Measurements from ENCODE around the gene SNX3.

The SNX3 gene

GRCh38 chr6:108209738-108210137 lies 51.1 kb downstream of the SNX3 start:
- Histone ChIP-seq H2AFZ (ENCODE audit: low read depth, low read length) (no peak overlapping the region), H4K20me1 (ENCODE audit: insufficient read depth, low read length) (no peaks in the 10 kb centered on the region), H3K79me2 (ENCODE audit: insufficient read depth, low read length) (peaks cover 2% of the 10 kb centered on the region; the same call in 1 of the 2 replicates), H3K9ac (ENCODE audit: low read depth, low read length) (no peak overlapping the region), H3K4me2 (ENCODE audit: insufficient read depth, low read length) (no peak overlapping the region), H3K27ac (ENCODE audit: low read length) (no peak overlapping the region), H3K4me1 (ENCODE audit: insufficient read depth, low read length) (no peaks in the 10 kb centered on the region), H3K27me3 (ENCODE audit: insufficient read depth, low read length, poor library complexity) (no peaks in the 10 kb centered on the region), H3K4me3 (ENCODE audit: low read depth in 1 of 2, low read length in 2 of 2) (no peak overlapping the region), H3K9me3 (ENCODE audit: insufficient read depth, low read length, severe bottlenecking) (no peaks in the 10 kb centered on the region), H3K36me3 (ENCODE audit: insufficient read depth, low read length) (peaks cover 45% of the 10 kb centered on the region)
- DNase-seq (no peak), ATAC-seq (ENCODE audit: insufficient read depth, low read depth) (no peak)
- TF ChIP-seq CTCF (IDR thresholded peaks at IDR 0.05; ENCODE audit: borderline replicate concordance, extremely low read depth, low read length, poor library complexity, severe bottlenecking) (no peak), EZH2 (IDR thresholded peaks at IDR 0.05; ENCODE audit: borderline replicate concordance, low read depth, low read length, severe bottlenecking) (no peak)

GRCh38 chr6:108207013-108207412 lies 53.8 kb downstream of the SNX3 start:
- Histone ChIP-seq H3K27ac (ENCODE audit: low read length) (no peak overlapping the region), H3K36me3 (ENCODE audit: insufficient read depth, low read length) (peaks cover 32% of the 10 kb centered on the region)

GRCh38 chr6:108203189-108204112 lies 57.4 kb downstream of the SNX3 start:
- no peaks in the 10 kb centered on the region for H3K27me3 ChIP-seq (ENCODE audit: insufficient read depth, low read length, poor library complexity)
- no peak overlapping the region for H3K4me3 ChIP-seq (ENCODE audit: low read depth in 1 of 2, low read length in 2 of 2)
- H3K9ac ChIP-seq (ENCODE audit: low read depth, low read length), result no peak overlapping the region
- H3K79me2 ChIP-seq (ENCODE audit: insufficient read depth, low read length), result no peaks in the 10 kb centered on the region
- H3K36me3 ChIP-seq (ENCODE audit: insufficient read depth, low read length), result peaks cover 5% of the 10 kb centered on the region; the same call in 1 of the 2 replicates
- no peak overlapping the region for H2AFZ ChIP-seq (ENCODE audit: low read depth, low read length)
- DNase-seq (no peak), ATAC-seq (ENCODE audit: insufficient read depth, low read depth) (no peak)
- no peaks in the 10 kb centered on the region for H3K4me1 ChIP-seq (ENCODE audit: insufficient read depth, low read length)
- H3K9me3 ChIP-seq (ENCODE audit: insufficient read depth, low read length, severe bottlenecking), result no peaks in the 10 kb centered on the region
- no peaks in the 10 kb centered on the region for H4K20me1 ChIP-seq (ENCODE audit: insufficient read depth, low read length)
- TF ChIP-seq CTCF (IDR thresholded peaks at IDR 0.05; ENCODE audit: borderline replicate concordance, extremely low read depth, low read length, poor library complexity, severe bottlenecking) (no peak), EZH2 (IDR thresholded peaks at IDR 0.05; ENCODE audit: borderline replicate concordance, low read depth, low read length, severe bottlenecking) (no peak)
- H3K4me2 ChIP-seq (ENCODE audit: insufficient read depth, low read length), result no peak overlapping the region
- no peak overlapping the region for H3K27ac ChIP-seq (ENCODE audit: low read length)

More at GRCh38 chr6:108207013-108207412, 53.8 kb downstream of the SNX3 start:
- ATAC-seq (ENCODE audit: insufficient read depth, low read depth) (no peak), DNase-seq (no peak)
- H3K4me2 ChIP-seq (ENCODE audit: insufficient read depth, low read length), result no peak overlapping the region
- no peaks in the 10 kb centered on the region for H3K9me3 ChIP-seq (ENCODE audit: insufficient read depth, low read length, severe bottlenecking)
- no peak overlapping the region for H2AFZ ChIP-seq (ENCODE audit: low read depth, low read length)
- no peak overlapping the region for H3K9ac ChIP-seq (ENCODE audit: low read depth, low read length)
- H4K20me1 ChIP-seq (ENCODE audit: insufficient read depth, low read length), result no peaks in the 10 kb centered on the region
- no peaks in the 10 kb centered on the region for H3K79me2 ChIP-seq (ENCODE audit: insufficient read depth, low read length)
- no peaks in the 10 kb centered on the region for H3K27me3 ChIP-seq (ENCODE audit: insufficient read depth, low read length, poor library complexity)
- no peak for TF ChIP-seq EZH2 (IDR thresholded peaks at IDR 0.05; ENCODE audit: borderline replicate concordance, low read depth, low read length, severe bottlenecking)
- TF ChIP-seq CTCF (IDR thresholded peaks at IDR 0.05; ENCODE audit: borderline replicate concordance, extremely low read depth, low read length, poor library complexity, severe bottlenecking), result no peak
- no peak overlapping the region for H3K4me3 ChIP-seq (ENCODE audit: low read depth in 1 of 2, low read length in 2 of 2)
- H3K4me1 ChIP-seq (ENCODE audit: insufficient read depth, low read length), result no peaks in the 10 kb centered on the region

Data from DND-41 (cell line).